GM12891 (cell line): ENCODE results near the gene CTTN.

Experiments used
- DNase-seq: peaks from one replicate; pipeline ENCODE4 v3.0.0; 2011; ENCODE audit warnings: low spot score; ENCODE audit not compliant: insufficient read length
- FAIRE-seq: peaks from 2 replicates; lab custom pipeline; 2011; peaks lifted over from hg19 to GRCh38; lab: Jason Lieb, UNC
- PAX5 ChIP-seq: IDR thresholded peaks from 2 replicates; pipeline ENCODE4 v1.6.1; 2011; ENCODE audit warnings: low read length, moderate library complexity, mild to moderate bottlenecking; ENCODE audit not compliant: insufficient read depth, severe bottlenecking
- POLR2A ChIP-seq: IDR thresholded peaks from 2 replicates; pipeline ENCODE4 v1.6.1; 2011; ENCODE audit warnings: low read depth, low read length, control low read depth
- POLR2AphosphoS5 ChIP-seq: IDR thresholded peaks from 2 replicates; pipeline ENCODE4 v1.6.1; 2011; ENCODE audit warnings: low read depth, low read length, control low read depth
- POU2F2 ChIP-seq: IDR thresholded peaks from 2 replicates; pipeline ENCODE4 v1.6.1; 2011; ENCODE audit warnings: low read depth, mild to moderate bottlenecking, control low read depth, low read length, moderate library complexity
- SPI1 ChIP-seq: IDR thresholded peaks from 2 replicates; pipeline ENCODE4 v1.6.1; 2011; ENCODE audit warnings: low read depth, low read length, control low read depth
- TAF1 ChIP-seq: IDR thresholded peaks from 2 replicates; pipeline ENCODE4 v1.6.1; 2011; ENCODE audit warnings: low read depth, low read length, control low read depth

The CTTN gene

GRCh38 chr11:70432065-70432464, 33.7 kb downstream of the CTTN start:
- TF ChIP-seq POLR2AphosphoS5 (no peak), SPI1 (no peak), TAF1 (no peak), PAX5 (no peak), POU2F2 (no peak), POLR2A (no peak)
- DNase-seq, result no peak
- FAIRE-seq, result no peak

- no peak for FAIRE-seq
- no peak for DNase-seq
These were observed 34.3 kb downstream of the CTTN start for GRCh38 chr11:70432580-70432979.

DNA sequence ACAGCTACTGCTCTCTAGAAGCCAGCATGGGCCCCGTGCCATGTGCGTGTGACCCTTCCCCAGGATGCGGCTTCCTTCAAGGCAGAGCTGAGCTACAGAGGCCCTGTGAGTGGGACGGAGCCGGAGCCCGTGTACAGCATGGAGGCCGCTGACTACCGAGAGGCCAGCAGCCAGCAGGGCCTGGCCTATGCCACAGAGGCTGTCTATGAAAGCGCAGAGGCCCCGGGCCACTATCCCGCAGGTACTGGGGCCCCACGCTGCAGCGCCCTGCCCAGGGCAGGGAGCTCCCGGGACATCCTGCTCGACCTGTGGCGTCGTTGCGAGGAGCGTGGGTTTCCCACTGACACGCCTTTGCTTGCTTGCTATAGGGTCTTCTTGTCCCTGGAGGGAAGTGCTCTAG, 34.7 kb downstream of the CTTN start:
- no peak for DNase-seq
- TF ChIP-seq TAF1 (no peak), PAX5 (no peak), POLR2AphosphoS5 (no peak), POU2F2 (no peak), POLR2A (no peak), SPI1 (no peak)
- no peak for FAIRE-seq

More at GRCh38 chr11:70432580-70432979, 34.3 kb downstream of the CTTN start:
- no peak for TF ChIP-seq POLR2A
- no peak for TF ChIP-seq PAX5
- no peak for TF ChIP-seq SPI1

GRCh38 chr11:70433526-70433925, 35.2 kb downstream of the CTTN start:
- FAIRE-seq (no peak), DNase-seq (no peak)
- TF ChIP-seq TAF1, result no peak
- no peak for TF ChIP-seq SPI1
- TF ChIP-seq POU2F2, result no peak
- TF ChIP-seq PAX5, result no peak
- TF ChIP-seq POLR2AphosphoS5, result no peak
- no peak for TF ChIP-seq POLR2A

DNA sequence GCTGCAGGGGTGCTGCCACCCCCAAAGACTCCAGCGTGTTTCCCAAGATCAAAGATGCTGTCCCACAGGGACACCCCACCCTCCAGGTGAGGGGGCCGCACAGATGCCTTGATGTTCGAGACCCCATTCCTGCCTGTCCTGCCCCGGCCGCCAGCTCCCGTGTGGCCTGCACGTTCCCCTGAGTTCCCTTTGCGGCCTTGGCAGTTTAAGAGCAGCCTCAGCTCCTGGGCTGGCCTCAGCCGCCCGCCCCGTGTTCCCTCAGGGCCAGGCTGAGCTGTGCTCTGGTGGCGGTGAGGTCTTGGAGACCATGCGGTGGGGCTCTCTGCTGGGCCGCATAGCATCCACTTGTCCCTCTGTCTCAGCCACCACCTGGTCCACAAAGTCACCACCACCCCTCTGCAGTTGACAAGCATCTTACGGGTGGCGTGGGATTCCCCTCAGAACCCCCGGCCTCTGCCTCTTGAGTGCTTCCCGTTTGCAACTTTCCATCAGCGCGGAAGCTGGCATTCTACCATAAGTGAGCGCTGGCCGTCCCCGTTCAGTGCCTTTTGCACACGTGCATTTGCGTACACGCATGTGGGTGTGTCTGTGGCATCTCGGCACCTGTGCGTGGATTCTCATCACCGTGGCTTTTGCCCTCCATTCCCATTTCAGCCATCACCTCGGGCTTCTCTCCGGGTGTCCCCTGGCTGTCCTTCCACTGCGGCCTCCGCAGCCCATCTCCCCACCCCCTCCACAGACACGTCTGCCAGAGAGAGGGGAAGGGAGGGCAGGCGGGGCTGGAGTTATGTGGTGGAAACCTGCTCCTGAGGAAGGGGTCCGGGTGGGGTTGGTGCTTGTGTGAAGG, 35.9 kb downstream of the CTTN start:
- TF ChIP-seq SPI1 (no peak), POLR2AphosphoS5 (no peak), POU2F2 (no peak), TAF1 (no peak), POLR2A (no peak), PAX5 (no peak)
- DNase-seq, result no peak
- FAIRE-seq, result peak; percentile 78

DNA sequence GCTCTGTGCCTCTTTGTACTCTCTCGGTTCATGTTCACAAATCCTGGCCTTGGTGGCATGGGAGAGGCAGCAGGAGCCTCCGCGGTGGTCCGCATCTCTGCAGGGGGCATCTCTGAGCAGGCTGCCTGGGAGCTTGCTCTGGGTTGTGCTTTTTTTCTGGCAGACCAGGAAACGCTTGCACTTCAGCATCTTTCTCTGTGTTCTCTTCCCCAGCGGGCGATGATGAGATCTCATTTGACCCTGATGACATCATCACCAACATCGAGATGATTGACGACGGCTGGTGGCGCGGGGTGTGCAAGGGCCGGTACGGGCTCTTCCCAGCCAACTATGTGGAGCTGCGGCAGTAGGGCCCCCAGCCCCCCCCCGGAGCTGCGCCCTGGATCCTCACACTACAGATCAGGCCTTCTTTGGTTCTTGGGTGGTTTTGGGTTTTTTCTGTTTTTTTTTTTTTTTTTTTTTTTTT, 36.5 kb downstream of the CTTN start:
- FAIRE-seq (no peak), DNase-seq (no peak)
- TF ChIP-seq POU2F2, result no peak
- TF ChIP-seq PAX5, result no peak
- TF ChIP-seq POLR2A, result no peak
- TF ChIP-seq POLR2AphosphoS5, result no peak
- TF ChIP-seq SPI1, result no peak
- TF ChIP-seq TAF1, result no peak

GRCh38 chr11:70435361-70435760, 37.0 kb downstream of the CTTN start:
- DNase-seq, result no peak

DNA sequence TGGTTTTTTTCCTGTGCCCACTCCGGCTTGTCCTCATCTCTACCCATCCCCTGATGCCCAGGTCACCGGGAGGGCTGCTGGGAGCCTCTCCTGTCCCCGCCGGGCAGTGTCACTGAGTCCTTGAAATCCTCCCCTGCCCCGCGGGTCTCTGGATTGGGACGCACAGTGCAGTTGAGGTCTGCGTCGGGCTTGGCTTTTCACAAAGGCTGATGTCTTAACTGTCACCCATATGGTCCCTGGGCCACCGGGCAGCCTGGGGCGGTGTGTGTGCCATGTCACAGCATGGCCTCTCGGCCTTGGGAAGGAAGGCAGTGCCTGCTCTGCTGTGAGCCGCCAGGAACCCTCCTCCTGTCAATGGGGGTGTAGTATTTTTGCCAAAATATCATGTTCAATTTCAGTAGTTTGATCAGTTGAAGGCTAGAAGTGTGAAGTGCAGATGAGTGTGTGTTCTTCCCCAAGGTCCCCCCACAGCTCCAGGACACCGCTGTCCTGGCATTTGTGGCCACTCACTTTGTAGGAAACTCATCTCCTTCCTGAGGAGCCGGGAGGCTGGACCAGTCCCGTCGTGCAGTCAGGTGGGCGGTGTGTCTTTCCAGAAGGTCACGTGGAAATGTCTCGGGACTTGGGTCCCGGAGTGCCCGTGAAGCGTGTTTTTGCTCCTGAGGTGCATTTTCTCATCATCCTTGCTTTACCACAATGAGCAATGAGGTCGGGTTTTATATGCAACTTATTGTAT, 37.6 kb downstream of the CTTN start:
- TF ChIP-seq SPI1 (no peak), PAX5 (no peak), TAF1 (no peak), POU2F2 (no peak), POLR2AphosphoS5 (no peak), POLR2A (no peak)
- peak; percentile 56 for FAIRE-seq

More at GRCh38 chr11:70435361-70435760, 37.0 kb downstream of the CTTN start:
- no peak for TF ChIP-seq POLR2A
- TF ChIP-seq TAF1, result no peak
- TF ChIP-seq PAX5, result no peak
- no peak for TF ChIP-seq POLR2AphosphoS5
- TF ChIP-seq SPI1, result no peak
- no peak for TF ChIP-seq POU2F2
- no peak for FAIRE-seq

GRCh38 chr11:70436501-70436860, 38.2 kb downstream of the CTTN start:
- no peak for TF ChIP-seq POLR2AphosphoS5
- no peak for TF ChIP-seq PAX5
- DNase-seq (no peak), FAIRE-seq (peak; percentile 40)

More for the DNA sequence above, 37.6 kb downstream of the CTTN start:
- no peak for DNase-seq
